NCI-H524 (cell line): ENCODE data around the gene LRIT2.

Source experiments
- DNase-seq, 2 experiments: peaks; one replicate each; lab custom pipeline; 2025; lab: John Stamatoyannopoulos, UW

Gene LRIT2

GRCh38 chr10:84205853-84206525, 19.4 kb downstream of the LRIT2 start:
- DNase-seq: no peak

GRCh38 chr10:84205049-84205852, 20.1 kb downstream of the LRIT2 start:
- DNase-seq: peak in 1 of 2 experiments; percentile 53

- DNase-seq: no peak
Measured at GRCh38 chr10:84204610-84205009, 20.7 kb downstream of the LRIT2 start.

GRCh38 chr10:84204122-84204521, 21.2 kb downstream of the LRIT2 start:
- DNase-seq: no peak

GRCh38 chr10:84202349-84202748, 23.0 kb downstream of the LRIT2 start:
- no peak for DNase-seq

GRCh38 chr10:84201682-84202081, 23.7 kb downstream of the LRIT2 start:
- DNase-seq: no peak

- DNase-seq: no peak
Measured at GRCh38 chr10:84201244-84201606, 24.1 kb downstream of the LRIT2 start.

- no peak for DNase-seq
Measured at GRCh38 chr10:84200537-84201243, 24.7 kb downstream of the LRIT2 start.

- peak in 1 of 2 experiments; percentile 51 for DNase-seq
Measured at GRCh38 chr10:84198206-84198915, 27.0 kb downstream of the LRIT2 start.

- DNase-seq: no peak
Measured at GRCh38 chr10:84197643-84198042, 27.7 kb downstream of the LRIT2 start.

GRCh38 chr10:84196941-84197340, 28.4 kb downstream of the LRIT2 start:
- DNase-seq: no peak

GRCh38 chr10:84196083-84196482, 29.3 kb downstream of the LRIT2 start:
- DNase-seq: peak in 1 of 2 experiments; percentile 35

GRCh38 chr10:84195044-84195830, 30.1 kb downstream of the LRIT2 start:
- DNase-seq: no peak

GRCh38 chr10:84194424-84195043, 30.8 kb downstream of the LRIT2 start, which contains the start of gene CDHR1:
Gene CDHR1, plus strand, starts transcription at chr10:84194537. Its CDS starts 224 bp downstream, at chr10:84194761.
- peak; percentile 14 to 43 for DNase-seq

- no peak for DNase-seq
Measured at GRCh38 chr10:84193846-84194423, 31.4 kb downstream of the LRIT2 start.

GRCh38 chr10:84193327-84193726, 32.0 kb downstream of the LRIT2 start:
- no peak for DNase-seq

GRCh38 chr10:84191106-84191505, 34.2 kb downstream of the LRIT2 start:
- DNase-seq: no peak

GRCh38 chr10:84190621-84191020, 34.7 kb downstream of the LRIT2 start:
- no peak for DNase-seq

- DNase-seq: no peak
Measured at GRCh38 chr10:84188815-84189214, 36.5 kb downstream of the LRIT2 start.

- DNase-seq: peak; percentile 64 to 89
Measured at GRCh38 chr10:84185526-84186175, 39.7 kb downstream of the LRIT2 start.
